Ramos (cell line): Measurements from ENCODE around the gene PHAF1.

Source experiments
- in situ Hi-C: fragments of 300-500 bp; cut with MboI; formaldehyde crosslinking; loops from one replicate; pipeline ENCODE4 v1.14.3; 2022; ENCODE audit warnings: low sequenced_read_pairs; ENCODE audit not compliant: unreplicated experiment

PHAF1 gene

GRCh38 chr16:67191411-67191994 is 81.8 kb downstream of the PHAF1 start:
- in situ Hi-C loops = no loop called here

- in situ Hi-C loops = no loop called here
Measured at GRCh38 chr16:67191995-67192681, 82.4 kb downstream of the PHAF1 start, which contains the start of gene E2F4. Gene E2F4 (plus strand): TSS chr16:67192155. CDS start chr16:67192228, 73 bp downstream.

- in situ Hi-C loops = no loop called here
Measured at GRCh38 chr16:67192781-67193361, 83.1 kb downstream of the PHAF1 start.

GRCh38 chr16:67193536-67193935 is 83.8 kb downstream of the PHAF1 start:
- in situ Hi-C loops = no loop called here

GRCh38 chr16:67194260-67194659 is 84.5 kb downstream of the PHAF1 start:
- in situ Hi-C loops = no loop called here

GRCh38 chr16:67195676-67196075 is 85.9 kb downstream of the PHAF1 start:
- in situ Hi-C loops = no loop called here

GRCh38 chr16:67196881-67197280 is 87.1 kb downstream of the PHAF1 start:
- in situ Hi-C loops = no loop called here

GRCh38 chr16:67197704-67198103 is 88.0 kb downstream of the PHAF1 start:
- in situ Hi-C loops = no loop called here
